Measurements from ENCODE around the gene LRRC41. TPM values are rescaled to one million over a fixed set of nuclear protein-coding genes. Genes with fewer than 3 reads are reported as not detected.

The LRRC41 gene
- total RNA-seq, 3 donors from 2014 or later (not counting 1 experiment from before 2014, with no cell fraction given): 35.0 to 43.9 (median 35.8) TPM

GRCh38 chr1:46274225-46275029 is 29.0 kb downstream of the LRRC41 start:
- peaks cover 8% of the 10 kb centered on the region for H3K36me3 ChIP-seq (ENCODE audit: control insufficient read depth, insufficient read depth, low read length)
- no peak overlapping the region for H3K4me3 Mint-ChIP-seq
- no peak for ATAC-seq

GRCh38 chr1:46268578-46268977 is 34.8 kb downstream of the LRRC41 start:
- Mint-ChIP-seq H3K4me1 (no peaks in the 10 kb centered on the region), H3K36me3 (no peaks in the 10 kb centered on the region), H3K27ac (no peak overlapping the region), H3K4me3 (no peak overlapping the region), H3K27me3 (ENCODE audit: low read depth in 2 of 2) (no peaks in the 10 kb centered on the region), H3K9me3 (no peaks in the 10 kb centered on the region)
- Histone ChIP-seq H3K4me3 (ENCODE audit: low read length) (no peak overlapping the region), H3K4me1 (ENCODE audit: control insufficient read depth, insufficient read depth, low read length) (no peaks in the 10 kb centered on the region), H3K27me3 (ENCODE audit: control insufficient read depth, insufficient read depth, low read length) (no peaks in the 10 kb centered on the region), H3K9me3 (ENCODE audit: control insufficient read depth, insufficient read depth, low read length) (no peaks in the 10 kb centered on the region), H3K27ac (ENCODE audit: low read length) (no peak overlapping the region), H3K36me3 (ENCODE audit: control insufficient read depth, insufficient read depth, low read length) (peaks cover 2% of the 10 kb centered on the region)
- 100% methylated on average over 1 of the region's 1 CpG for WGBS (ENCODE audit: insufficient coverage)
- no peak for DNase-seq
- intact Hi-C loops (cut with micrococcal nuclease): no loop called here
- ATAC-seq: no peak
- no peak for TF ChIP-seq CTCF (IDR thresholded peaks at IDR 0.05)

More at GRCh38 chr1:46274225-46275029, 29.0 kb downstream of the LRRC41 start:
- Mint-ChIP-seq H3K4me1 (no peaks in the 10 kb centered on the region), H3K27ac (no peak overlapping the region), H3K9me3 (no peaks in the 10 kb centered on the region), H3K36me3 (no peaks in the 10 kb centered on the region), H3K27me3 (ENCODE audit: low read depth in 2 of 2) (no peaks in the 10 kb centered on the region)
- intact Hi-C loops (cut with micrococcal nuclease): no loop called here
- Histone ChIP-seq H3K4me1 (ENCODE audit: control insufficient read depth, insufficient read depth, low read length) (no peaks in the 10 kb centered on the region), H3K27me3 (ENCODE audit: control insufficient read depth, insufficient read depth, low read length) (no peaks in the 10 kb centered on the region), H3K27ac (ENCODE audit: low read length) (no peak overlapping the region), H3K9me3 (ENCODE audit: control insufficient read depth, insufficient read depth, low read length) (no peaks in the 10 kb centered on the region), H3K4me3 (ENCODE audit: low read length) (no peak overlapping the region)
- 99% methylated on average over 5 of the region's 6 CpGs for WGBS (ENCODE audit: insufficient coverage)
- DNase-seq: no peak
- TF ChIP-seq CTCF (IDR thresholded peaks at IDR 0.05): no peak

GRCh38 chr1:46263146-46263545 is 40.3 kb downstream of the LRRC41 start:
- WGBS (ENCODE audit: insufficient coverage): 100% methylated on average over 2 of the region's 2 CpGs
- no peaks in the 10 kb centered on the region for H3K9me3 Mint-ChIP-seq
- no peak overlapping the region for H3K4me3 Mint-ChIP-seq
- intact Hi-C loops (cut with micrococcal nuclease): no loop called here
- H3K27me3 Mint-ChIP-seq (ENCODE audit: low read depth in 2 of 2): no peaks in the 10 kb centered on the region
- Histone ChIP-seq H3K27me3 (ENCODE audit: control insufficient read depth, insufficient read depth, low read length) (no peaks in the 10 kb centered on the region), H3K4me3 (ENCODE audit: low read length) (no peak overlapping the region), H3K4me1 (ENCODE audit: control insufficient read depth, insufficient read depth, low read length) (no peaks in the 10 kb centered on the region), H3K36me3 (ENCODE audit: control insufficient read depth, insufficient read depth, low read length) (peaks cover 2% of the 10 kb centered on the region), H3K9me3 (ENCODE audit: control insufficient read depth, insufficient read depth, low read length) (no peaks in the 10 kb centered on the region), H3K27ac (ENCODE audit: low read length) (no peak overlapping the region)
- no peak for TF ChIP-seq CTCF (IDR thresholded peaks at IDR 0.05)
- H3K36me3 Mint-ChIP-seq: no peaks in the 10 kb centered on the region
- no peak for DNase-seq
- H3K4me1 Mint-ChIP-seq: no peaks in the 10 kb centered on the region
- ATAC-seq: no peak
- no peak overlapping the region for H3K27ac Mint-ChIP-seq

- H3K27me3 ChIP-seq (ENCODE audit: control insufficient read depth, insufficient read depth, low read length): no peaks in the 10 kb centered on the region
Measured at GRCh38 chr1:46262508-46262907, 40.9 kb downstream of the LRRC41 start.

More at GRCh38 chr1:46262508-46262907, 40.9 kb downstream of the LRRC41 start:
- no peaks in the 10 kb centered on the region for H3K4me1 ChIP-seq (ENCODE audit: control insufficient read depth, insufficient read depth, low read length)
- TF ChIP-seq CTCF (IDR thresholded peaks at IDR 0.05): no peak
- H3K36me3 ChIP-seq (ENCODE audit: control insufficient read depth, insufficient read depth, low read length): peaks cover 2% of the 10 kb centered on the region
- H3K36me3 Mint-ChIP-seq: no peaks in the 10 kb centered on the region
- no peaks in the 10 kb centered on the region for H3K9me3 Mint-ChIP-seq
- ATAC-seq: no peak
- H3K4me1 Mint-ChIP-seq: no peaks in the 10 kb centered on the region
- intact Hi-C loops (cut with micrococcal nuclease): no loop called here
- H3K27ac Mint-ChIP-seq: no peak overlapping the region
- no peak overlapping the region for H3K4me3 Mint-ChIP-seq
- 82% methylated on average over 1 of the region's 1 CpG for WGBS (ENCODE audit: insufficient coverage)
- no peak for DNase-seq
- H3K4me3 ChIP-seq (ENCODE audit: low read length): no peak overlapping the region
- no peaks in the 10 kb centered on the region for H3K9me3 ChIP-seq (ENCODE audit: control insufficient read depth, insufficient read depth, low read length)
- no peak overlapping the region for H3K27ac ChIP-seq (ENCODE audit: low read length)
- no peaks in the 10 kb centered on the region for H3K27me3 Mint-ChIP-seq (ENCODE audit: low read depth in 2 of 2)
